HepG2 (cell line): Measurements from ENCODE around the gene ADSS1. TPM values are rescaled to one million over a fixed set of nuclear protein-coding genes. Genes with fewer than 3 reads are reported as not detected.
A peak's percentile ranks its signal among the peaks of the same experiment; 100 is the strongest.

ENCODE experiments used
- AGO1 ChIP-seq: fragments of 200-400 bp; formaldehyde crosslinking; IDR thresholded peaks from 2 replicates; pipeline ENCODE4 v1.6.1; 2017; ENCODE audit warnings: mild to moderate bottlenecking, low read depth, low read length, moderate library complexity; ENCODE audit not compliant: poor library complexity, severe bottlenecking
- ASH2L ChIP-seq: fragments of 300-600, 200-600 bp; sonication (generic); IDR thresholded peaks from 2 replicates; pipeline ENCODE4 v1.7.0; 2017; ENCODE audit warnings: low read depth, mild to moderate bottlenecking, moderate library complexity, mixed read lengths, low read length; ENCODE audit not compliant: insufficient read length
- FOXO1 ChIP-seq: sonication (generic); formaldehyde crosslinking; IDR thresholded peaks from 2 replicates; pipeline ENCODE4 v1.4.0; 2020; ENCODE audit warnings: missing genetic modification reagents
- JUN ChIP-seq: sonication (generic); formaldehyde crosslinking; IDR thresholded peaks from 2 replicates; pipeline ENCODE4 v1.4.0; 2020; ENCODE audit warnings: mild to moderate bottlenecking, missing genetic modification reagents
- KAT8 ChIP-seq: IDR thresholded peaks from 2 replicates; pipeline ENCODE4 v1.6.1; 2016; ENCODE audit warnings: missing genetic modification reagents, missing compliant biosample characterization
- KDM2A ChIP-seq: sonication (generic); formaldehyde crosslinking; IDR thresholded peaks from 2 replicates; pipeline ENCODE4 v1.4.0; 2020; ENCODE audit warnings: low read depth, missing genetic modification reagents, borderline replicate concordance
- PRDM15 ChIP-seq: sonication (generic); formaldehyde crosslinking; IDR thresholded peaks from 2 replicates; pipeline ENCODE4 v1.4.0; 2020; ENCODE audit warnings: missing genetic modification reagents
- SRSF4 ChIP-seq: fragments of 200-400 bp; formaldehyde crosslinking; IDR thresholded peaks from one replicate; pipeline ENCODE4 v1.6.1; 2018; ENCODE audit warnings: mild to moderate bottlenecking, low read depth, low read length, moderate library complexity; ENCODE audit not compliant: poor library complexity, severe bottlenecking
- ZC3H4 ChIP-seq: sonication (generic); formaldehyde crosslinking; IDR thresholded peaks from 2 replicates; pipeline ENCODE4 v1.4.0; 2020; ENCODE audit warnings: missing genetic modification reagents, borderline replicate concordance
- ZNF296 ChIP-seq: sonication (generic); formaldehyde crosslinking; conservative IDR thresholded peaks from 2 replicates; pipeline ENCODE4 v1.5.0; 2020; ENCODE audit warnings: mild to moderate bottlenecking, missing genetic modification reagents
- ZNF407 ChIP-seq: sonication (generic); formaldehyde crosslinking; IDR thresholded peaks from one replicate; pipeline ENCODE4 v1.5.1; 2020; ENCODE audit warnings: mild to moderate bottlenecking, missing genetic modification reagents; ENCODE audit errors: not compliant biosample characterization
- ZNF691 ChIP-seq: sonication (generic); formaldehyde crosslinking; IDR thresholded peaks from 2 replicates; pipeline ENCODE4 v1.4.0; 2020; ENCODE audit warnings: missing genetic modification reagents, low read depth, mild to moderate bottlenecking, borderline replicate concordance
- ZNF883 ChIP-seq: sonication (generic); formaldehyde crosslinking; IDR thresholded peaks from 2 replicates; pipeline ENCODE4 v1.5.1; 2020; ENCODE audit warnings: mild to moderate bottlenecking, missing genetic modification reagents; ENCODE audit errors: not compliant biosample characterization
- polyA plus RNA-seq, 8 experiments: library from polyadenylated mRNA; depleted of rRNA in 3 of 8; stranded (reverse) in 7 of 8; unstranded in 1 of 8; fragments of >200 nt; fragmentation: Illumina TruSeq in 4 of 8; extraction: Trizol in 4 of 8; gene quantifications; 2 replicates each; pipeline versions ENCODE4 v1.2.1 to v1.2.3, GENCODE V29; 2011 to 2016; ENCODE audit warnings: low read depth in 4 of 8, missing spikeins in 1 of 8, mixed read lengths in 1 of 8; ENCODE audit not compliant: insufficient read depth in 1 of 8
- total RNA-seq, 5 experiments: library from RNA; depleted of rRNA; stranded (reverse); fragments of >200 nt; fragmentation: Illumina TruSeq; extraction: Trizol; gene quantifications; 2 replicates each; pipeline ENCODE4 v1.2.3, GENCODE V29; 2016; ENCODE audit warnings: low read depth in 1 of 5

Gene ADSS1
- total and polyA plus RNA-seq, 2 of the 13 experiments (the other 11 are each of a cell fraction or from before 2014, with no cell fraction given) = 1.0 to 36.7 TPM

GRCh38 chr14:104722938-104723650 lies 935 bp upstream of the ADSS1 start (continued):
- TF ChIP-seq ZNF407 (CRISPR knock-in tag) (peak; percentile 59), FOXO1 (CRISPR knock-in tag) (no peak), ZNF691 (CRISPR knock-in tag) (0 out of 2 replicates have a peak, but pooled peaks have one; percentile 27), ZC3H4 (CRISPR knock-in tag) (no peak), ZNF883 (CRISPR knock-in tag) (peak; percentile 75), KDM2A (CRISPR knock-in tag) (no peak), AGO1 (no peak), ASH2L (no peak), KAT8 (CRISPR knock-in tag) (no peak), SRSF4 (no peak), PRDM15 (CRISPR knock-in tag) (no peak), ZNF296 (CRISPR knock-in tag) (0 out of 2 replicates have a peak, but pooled peaks have one; percentile 14), JUN (CRISPR knock-in tag) (no peak)
